ENCODE data around the gene JARID2.

GRCh38 chr6:15501826-15502445 is 256.1 kb downstream of the JARID2 start:
- TF ChIP-seq CTCF (IDR thresholded peaks at IDR 0.05) (no peak), POLR2A (IDR thresholded peaks at IDR 0.05) (no peak)
